HS-27A (cell line): ENCODE measurements around the gene RLN3.
"Not testable (repeated sequence)": the region's sequence is repeated elsewhere in the genome, so short reads cannot be mapped to it uniquely, and the experiment has no call there.

Experiments
- DNase-seq: peaks from one replicate; pipeline ENCODE4 v3.0.0-alpha.2; 2012; ENCODE audit warnings: low read depth, missing footprints

RLN3 gene

GRCh38 chr19:13995017-13995728, 32.8 kb upstream of the RLN3 start:
- no peak for DNase-seq

- no peak for DNase-seq
These were observed 31.8 kb upstream of the RLN3 start for GRCh38 chr19:13995878-13996765.

GRCh38 chr19:13996928-13997630, 30.9 kb upstream of the RLN3 start:
- no peak for DNase-seq

- DNase-seq: no peak
These were observed 30.4 kb upstream of the RLN3 start for GRCh38 chr19:13997631-13997962.

GRCh38 chr19:13998426-13998825, 29.5 kb upstream of the RLN3 start:
- DNase-seq: no peak

GRCh38 chr19:13999085-13999484, 28.9 kb upstream of the RLN3 start:
- DNase-seq: no peak

- DNase-seq: no peak
These were observed 27.1 kb upstream of the RLN3 start for GRCh38 chr19:14000691-14001375.

- DNase-seq: no peak
These were observed 25.2 kb upstream of the RLN3 start for GRCh38 chr19:14002571-14003250.

- DNase-seq: no peak
These were observed 24.5 kb upstream of the RLN3 start for GRCh38 chr19:14003251-14004055.

- DNase-seq: no peak
These were observed 23.2 kb upstream of the RLN3 start for GRCh38 chr19:14004619-14005348.

- no peak for DNase-seq
These were observed 22.4 kb upstream of the RLN3 start for GRCh38 chr19:14005349-14006084.

GRCh38 chr19:14006085-14006765, 21.7 kb upstream of the RLN3 start, which contains the start of gene RFX1:
TSS of gene RFX1 (minus strand) at chr19:14006320. CDS start at chr19:13993843, 12,477 bp downstream.
- DNase-seq: peak; percentile 98

- no peak for DNase-seq
These were observed 21.0 kb upstream of the RLN3 start for GRCh38 chr19:14006766-14007562.

- DNase-seq: no peak
These were observed 15.5 kb upstream of the RLN3 start for GRCh38 chr19:14012378-14012915.

- no peak for DNase-seq
These were observed 12.4 kb upstream of the RLN3 start for GRCh38 chr19:14015524-14016035.

GRCh38 chr19:14019100-14019499, 8.8 kb upstream of the RLN3 start:
- no peak for DNase-seq

GRCh38 chr19:14019739-14020138, 8.2 kb upstream of the RLN3 start:
- DNase-seq: not testable (repeated sequence)
